SK-N-SH treated with all-trans-retinoic acid at 6 μM for 48 hours (cell line): ENCODE results near the gene HUS1.
A peak's percentile ranks its signal among the peaks of the same experiment; 100 is the strongest.

Experiments used
- ATAC-seq: fragments of 200-7000 bp; cut with Tn5 transposase; 3 replicates; pipeline ENCODE4 v1.9.1; 2020; ENCODE audit warnings: mild to moderate bottlenecking, moderate library complexity
- ARNTL ChIP-seq: fragments of 450-650 bp; formaldehyde crosslinking; IDR thresholded peaks from 2 replicates; pipeline ENCODE4 v1.5.0; 2020; ENCODE audit warnings: low read depth, mild to moderate bottlenecking, moderate library complexity, borderline replicate concordance
- BACH2 ChIP-seq: fragments of 250-450 bp; sonication (Bioruptor Pico); IDR thresholded peaks from 2 replicates; pipeline ENCODE4 v1.9.0; 2021; ENCODE audit warnings: mild to moderate bottlenecking, borderline replicate concordance
- CREB5 ChIP-seq: fragments of 250-450 bp; sonication (Bioruptor Pico); IDR thresholded peaks from 2 replicates; pipeline ENCODE4 v1.5.1; 2020; ENCODE audit warnings: low read depth, mild to moderate bottlenecking, moderate library complexity
- CSDC2 ChIP-seq: fragments of 250-450 bp; sonication (Bioruptor Pico); IDR thresholded peaks from 2 replicates; pipeline ENCODE4 v1.5.0; 2020; ENCODE audit warnings: mild to moderate bottlenecking, moderate library complexity
- CSRNP3 ChIP-seq: fragments of 250-450 bp; sonication (Bioruptor Pico); IDR thresholded peaks from 2 replicates; pipeline ENCODE4 v1.5.1; 2021; ENCODE audit warnings: mild to moderate bottlenecking, moderate library complexity
- ESRRG ChIP-seq: fragments of 250-450 bp; sonication (Bioruptor Pico); IDR thresholded peaks from 2 replicates; pipeline ENCODE4 v1.6.1; 2021; ENCODE audit warnings: mild to moderate bottlenecking
- GLIS3 ChIP-seq: fragments of 250-450 bp; sonication (Bioruptor Pico); IDR thresholded peaks from 2 replicates; pipeline ENCODE4 v1.5.0; 2020; ENCODE audit warnings: mild to moderate bottlenecking, moderate library complexity
- ISL1 ChIP-seq: fragments of 250-450 bp; sonication (Bioruptor Pico); IDR thresholded peaks from 2 replicates; pipeline ENCODE4 v2.1.2; 2022; ENCODE audit warnings: mild to moderate bottlenecking, moderate library complexity
- OSR1 ChIP-seq: fragments of 250-450 bp; sonication (Bioruptor Pico); IDR thresholded peaks from 2 replicates; pipeline ENCODE4 v1.8.0; 2022; ENCODE audit warnings: moderate library complexity, mild to moderate bottlenecking, inconsistent platforms
- PPARA ChIP-seq: fragments of 250-450 bp; sonication (Bioruptor Pico); IDR thresholded peaks from 2 replicates; pipeline ENCODE4 v1.5.0; 2020; ENCODE audit warnings: mild to moderate bottlenecking, borderline replicate concordance
- RARB ChIP-seq: fragments of 250-450 bp; sonication (Bioruptor Pico); IDR thresholded peaks from 2 replicates; pipeline ENCODE4 v1.8.0; 2021; ENCODE audit warnings: mild to moderate bottlenecking, moderate library complexity
- SNAI2 ChIP-seq: fragments of 250-450 bp; sonication (Bioruptor Pico); IDR thresholded peaks from 2 replicates; pipeline ENCODE4 v1.5.0; 2020; ENCODE audit warnings: mild to moderate bottlenecking, moderate library complexity
- TCF4 ChIP-seq: fragments of 250-450 bp; sonication (Bioruptor Pico); IDR thresholded peaks from 2 replicates; pipeline ENCODE4 v1.8.0; 2021; ENCODE audit warnings: mild to moderate bottlenecking, moderate library complexity, borderline replicate concordance
- TOX ChIP-seq: fragments of 250-450 bp; sonication (Bioruptor Pico); IDR thresholded peaks from 2 replicates; pipeline ENCODE4 v1.8.0; 2021; ENCODE audit warnings: mild to moderate bottlenecking, moderate library complexity, borderline replicate concordance
- ZC3H10 ChIP-seq: fragments of 250-450 bp; sonication (Bioruptor Pico); IDR thresholded peaks from 2 replicates; pipeline ENCODE4 v1.5.1; 2021; ENCODE audit warnings: mild to moderate bottlenecking, moderate library complexity
- ZFP3 ChIP-seq: fragments of 250-450 bp; sonication (Bioruptor Pico); IDR thresholded peaks from 2 replicates; pipeline ENCODE4 v1.5.0; 2020; ENCODE audit warnings: mild to moderate bottlenecking, moderate library complexity
- ZFP30 ChIP-seq: fragments of 450-650 bp; formaldehyde crosslinking; IDR thresholded peaks from 2 replicates; pipeline ENCODE4 v1.5.0; 2022; ENCODE audit warnings: mild to moderate bottlenecking, moderate library complexity
- ZNF565 ChIP-seq: fragments of 450-650 bp; formaldehyde crosslinking; conservative IDR thresholded peaks from 2 replicates; pipeline ENCODE4 v1.5.0; 2020; ENCODE audit warnings: low read depth, mild to moderate bottlenecking, moderate library complexity
- ZNF70 ChIP-seq: fragments of 450-650 bp; formaldehyde crosslinking; IDR thresholded peaks from 2 replicates; pipeline ENCODE4 v1.5.0; 2020; ENCODE audit warnings: mild to moderate bottlenecking, moderate library complexity
- ZNF8 ChIP-seq: fragments of 450-650 bp; formaldehyde crosslinking; IDR thresholded peaks from 2 replicates; pipeline ENCODE4 v1.5.0; 2020; ENCODE audit warnings: mild to moderate bottlenecking, moderate library complexity
- TF ChIP-seq, protein P1 (sequence below): fragments of 250-450 bp; sonication (Bioruptor Pico); IDR thresholded peaks from 2 replicates; pipeline ENCODE4 v1.8.0; 2020; ENCODE audit warnings: mild to moderate bottlenecking, moderate library complexity, borderline replicate concordance
- TF ChIP-seq, protein P2 (sequence below): fragments of 250-450 bp; sonication (Bioruptor Pico); IDR thresholded peaks from 2 replicates; pipeline ENCODE4 v1.5.0; 2020; ENCODE audit warnings: mild to moderate bottlenecking, moderate library complexity
- TF ChIP-seq, protein P3 (sequence below): fragments of 250-450 bp; sonication (Bioruptor Pico); IDR thresholded peaks from 2 replicates; pipeline ENCODE4 v1.8.0; 2021; ENCODE audit warnings: low read depth, mild to moderate bottlenecking, moderate library complexity, borderline replicate concordance

The HUS1 gene

DNA sequence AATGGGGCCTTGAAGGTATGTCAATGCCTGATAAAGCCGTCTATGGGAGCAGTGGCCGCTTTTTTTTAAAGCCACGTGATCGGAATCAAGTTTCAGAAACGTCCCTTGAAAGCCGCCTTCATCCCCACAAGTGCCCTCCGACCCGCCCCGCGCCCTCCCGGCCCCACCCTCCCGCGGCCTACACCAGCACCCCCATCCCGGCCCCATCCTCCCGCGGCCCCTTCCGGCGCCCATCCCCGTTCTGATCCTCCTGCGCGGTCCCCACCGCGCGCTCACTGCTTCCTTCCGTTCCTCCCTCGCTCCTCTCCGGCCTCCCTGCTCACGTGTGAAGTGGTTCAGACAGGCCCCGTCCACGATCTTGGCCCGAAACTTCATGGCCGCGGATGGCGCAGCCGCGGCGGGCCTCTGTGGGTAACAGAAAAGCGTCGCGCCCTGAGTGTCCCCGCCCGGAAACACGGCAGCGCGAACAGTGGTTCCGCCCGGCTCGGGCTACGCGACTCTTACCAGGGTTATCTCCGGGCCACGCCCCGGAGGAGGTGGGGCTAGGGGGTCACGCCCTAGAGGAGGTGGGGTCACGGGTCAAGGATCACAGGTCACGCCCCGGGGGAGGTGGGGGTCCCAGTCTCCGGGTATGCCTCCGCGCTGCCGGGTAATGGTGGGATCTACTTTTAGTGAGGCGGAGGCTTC is at the start of gene HUS1:
Gene HUS1 (minus strand): TSS at position 471 of the 687 bp plus-strand sequence. CDS start 96 bp downstream, at position 375.
- TF ChIP-seq ZNF8 (CRISPR knock-in tag) (no peak), TOX (CRISPR knock-in tag) (no peak), ZNF70 (no peak), ARNTL (CRISPR knock-in tag) (no peak), ISL1 (CRISPR knock-in tag) (0 out of 2 replicates have a peak, but pooled peaks have one; percentile 12), BACH2 (CRISPR knock-in tag) (0 out of 2 replicates have a peak, but pooled peaks have one; percentile 15), CSDC2 (CRISPR knock-in tag) (no peak), PPARA (CRISPR knock-in tag) (no peak), CREB5 (CRISPR knock-in tag) (no peak), OSR1 (no peak), ZNF565 (CRISPR knock-in tag) (no peak), ZFP3 (CRISPR knock-in tag) (peak; percentile 87)
- TF ChIP-seq, protein P1, sequence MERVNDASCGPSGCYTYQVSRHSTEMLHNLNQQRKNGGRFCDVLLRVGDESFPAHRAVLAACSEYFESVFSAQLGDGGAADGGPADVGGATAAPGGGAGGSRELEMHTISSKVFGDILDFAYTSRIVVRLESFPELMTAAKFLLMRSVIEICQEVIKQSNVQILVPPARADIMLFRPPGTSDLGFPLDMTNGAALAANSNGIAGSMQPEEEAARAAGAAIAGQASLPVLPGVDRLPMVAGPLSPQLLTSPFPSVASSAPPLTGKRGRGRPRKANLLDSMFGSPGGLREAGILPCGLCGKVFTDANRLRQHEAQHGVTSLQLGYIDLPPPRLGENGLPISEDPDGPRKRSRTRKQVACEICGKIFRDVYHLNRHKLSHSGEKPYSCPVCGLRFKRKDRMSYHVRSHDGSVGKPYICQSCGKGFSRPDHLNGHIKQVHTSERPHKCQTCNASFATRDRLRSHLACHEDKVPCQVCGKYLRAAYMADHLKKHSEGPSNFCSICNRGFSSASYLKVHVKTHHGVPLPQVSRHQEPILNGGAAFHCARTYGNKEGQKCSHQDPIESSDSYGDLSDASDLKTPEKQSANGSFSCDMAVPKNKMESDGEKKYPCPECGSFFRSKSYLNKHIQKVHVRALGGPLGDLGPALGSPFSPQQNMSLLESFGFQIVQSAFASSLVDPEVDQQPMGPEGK (CRISPR knock-in tag), result peak; percentile 53; the same call in 1 of the 2 replicates
- TF ChIP-seq, protein P2, sequence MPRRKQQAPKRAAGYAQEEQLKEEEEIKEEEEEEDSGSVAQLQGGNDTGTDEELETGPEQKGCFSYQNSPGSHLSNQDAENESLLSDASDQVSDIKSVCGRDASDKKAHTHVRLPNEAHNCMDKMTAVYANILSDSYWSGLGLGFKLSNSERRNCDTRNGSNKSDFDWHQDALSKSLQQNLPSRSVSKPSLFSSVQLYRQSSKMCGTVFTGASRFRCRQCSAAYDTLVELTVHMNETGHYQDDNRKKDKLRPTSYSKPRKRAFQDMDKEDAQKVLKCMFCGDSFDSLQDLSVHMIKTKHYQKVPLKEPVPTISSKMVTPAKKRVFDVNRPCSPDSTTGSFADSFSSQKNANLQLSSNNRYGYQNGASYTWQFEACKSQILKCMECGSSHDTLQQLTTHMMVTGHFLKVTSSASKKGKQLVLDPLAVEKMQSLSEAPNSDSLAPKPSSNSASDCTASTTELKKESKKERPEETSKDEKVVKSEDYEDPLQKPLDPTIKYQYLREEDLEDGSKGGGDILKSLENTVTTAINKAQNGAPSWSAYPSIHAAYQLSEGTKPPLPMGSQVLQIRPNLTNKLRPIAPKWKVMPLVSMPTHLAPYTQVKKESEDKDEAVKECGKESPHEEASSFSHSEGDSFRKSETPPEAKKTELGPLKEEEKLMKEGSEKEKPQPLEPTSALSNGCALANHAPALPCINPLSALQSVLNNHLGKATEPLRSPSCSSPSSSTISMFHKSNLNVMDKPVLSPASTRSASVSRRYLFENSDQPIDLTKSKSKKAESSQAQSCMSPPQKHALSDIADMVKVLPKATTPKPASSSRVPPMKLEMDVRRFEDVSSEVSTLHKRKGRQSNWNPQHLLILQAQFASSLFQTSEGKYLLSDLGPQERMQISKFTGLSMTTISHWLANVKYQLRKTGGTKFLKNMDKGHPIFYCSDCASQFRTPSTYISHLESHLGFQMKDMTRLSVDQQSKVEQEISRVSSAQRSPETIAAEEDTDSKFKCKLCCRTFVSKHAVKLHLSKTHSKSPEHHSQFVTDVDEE (CRISPR knock-in tag), result peak; percentile 76; the same call in 1 of the 2 replicates
- ATAC-seq, result peak; percentile 99

DNA sequence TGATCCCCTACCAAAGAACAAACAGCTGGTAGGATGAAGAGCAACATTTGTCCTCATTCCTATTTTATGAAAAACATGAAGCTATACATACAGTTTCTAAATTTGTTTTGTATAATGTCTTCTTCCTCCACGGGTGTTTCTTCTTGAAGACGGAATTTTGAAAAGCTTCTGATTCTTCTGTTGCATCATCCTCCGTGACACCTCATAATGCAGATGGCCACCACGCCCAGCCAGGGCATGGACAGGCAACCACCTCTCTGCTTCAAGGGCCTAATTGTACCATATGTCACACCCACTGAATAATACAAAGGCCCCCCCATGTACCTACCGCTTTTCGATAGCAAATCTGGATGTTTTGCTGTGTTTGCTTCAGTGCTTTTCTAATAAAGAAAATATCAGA is 49.5 kb upstream of the HUS1 start, which contains the start of gene SUN3:
Gene SUN3 (minus strand): TSS at position 170 of the 400 bp plus-strand sequence. CDS start 169 bp downstream, at position 1.
- no peak for ATAC-seq
- TF ChIP-seq ZFP30 (no peak), TOX (CRISPR knock-in tag) (no peak), CSDC2 (CRISPR knock-in tag) (no peak), ZNF8 (CRISPR knock-in tag) (no peak), ISL1 (CRISPR knock-in tag) (no peak), ESRRG (CRISPR knock-in tag) (no peak), CSRNP3 (CRISPR knock-in tag) (no peak), ZC3H10 (CRISPR knock-in tag) (no peak), OSR1 (no peak), TCF4 (no peak), SNAI2 (CRISPR knock-in tag) (no peak), ZNF70 (no peak), GLIS3 (no peak), RARB (CRISPR knock-in tag) (no peak), ZNF565 (CRISPR knock-in tag) (no peak), CREB5 (CRISPR knock-in tag) (no peak)
- TF ChIP-seq, protein P3, sequence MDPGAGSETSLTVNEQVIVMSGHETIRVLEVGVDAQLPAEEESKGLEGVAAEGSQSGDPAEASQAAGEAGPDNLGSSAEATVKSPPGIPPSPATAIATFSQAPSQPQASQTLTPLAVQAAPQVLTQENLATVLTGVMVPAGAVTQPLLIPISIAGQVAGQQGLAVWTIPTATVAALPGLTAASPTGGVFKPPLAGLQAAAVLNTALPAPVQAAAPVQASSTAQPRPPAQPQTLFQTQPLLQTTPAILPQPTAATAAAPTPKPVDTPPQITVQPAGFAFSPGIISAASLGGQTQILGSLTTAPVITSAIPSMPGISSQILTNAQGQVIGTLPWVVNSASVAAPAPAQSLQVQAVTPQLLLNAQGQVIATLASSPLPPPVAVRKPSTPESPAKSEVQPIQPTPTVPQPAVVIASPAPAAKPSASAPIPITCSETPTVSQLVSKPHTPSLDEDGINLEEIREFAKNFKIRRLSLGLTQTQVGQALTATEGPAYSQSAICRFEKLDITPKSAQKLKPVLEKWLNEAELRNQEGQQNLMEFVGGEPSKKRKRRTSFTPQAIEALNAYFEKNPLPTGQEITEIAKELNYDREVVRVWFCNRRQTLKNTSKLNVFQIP (CRISPR knock-in tag), result no peak
- TF ChIP-seq, protein P1 (CRISPR knock-in tag), result no peak
- TF ChIP-seq, protein P2 (CRISPR knock-in tag), result no peak
- TF ChIP-seq, all 23 proteins: peak for 0
